Dermis blood vessel endothelial cell (primary cell): ENCODE data around the gene NRG2. TPM values are rescaled to one million over a fixed set of nuclear protein-coding genes. Genes with fewer than 3 reads are reported as not detected.

ENCODE experiments used
- DNase-seq: peaks from one replicate; pipeline ENCODE4 v3.0.0; 2010
- total RNA-seq: library from RNA; depleted of rRNA; stranded (reverse); fragments of >200 nt; gene quantifications from 2 replicates; pipeline ENCODE4 v1.2.3, GENCODE V29; 2014

NRG2 gene
- total RNA-seq, 1 donor from 2014 or later, result 0.51 TPM

DNA sequence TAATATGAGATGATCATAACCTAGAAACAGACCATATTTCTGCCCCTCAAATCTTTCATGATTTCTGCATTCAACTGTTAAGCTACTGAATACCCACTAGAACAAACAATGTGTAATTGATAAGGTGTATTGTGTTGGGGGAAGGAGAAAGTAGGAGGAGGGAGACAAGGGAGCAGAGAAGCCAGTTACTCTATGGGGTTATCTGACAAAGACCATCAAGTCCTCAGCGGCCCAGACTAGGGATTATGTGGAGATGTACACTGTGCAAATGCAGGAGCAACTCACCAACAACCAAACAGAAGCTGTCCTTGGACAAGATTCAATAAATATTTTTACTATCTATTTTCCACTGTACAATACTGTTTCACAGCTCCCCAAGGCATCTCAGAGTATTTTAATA, 2.7 kb downstream of the NRG2 start:
- no peak for DNase-seq

DNA sequence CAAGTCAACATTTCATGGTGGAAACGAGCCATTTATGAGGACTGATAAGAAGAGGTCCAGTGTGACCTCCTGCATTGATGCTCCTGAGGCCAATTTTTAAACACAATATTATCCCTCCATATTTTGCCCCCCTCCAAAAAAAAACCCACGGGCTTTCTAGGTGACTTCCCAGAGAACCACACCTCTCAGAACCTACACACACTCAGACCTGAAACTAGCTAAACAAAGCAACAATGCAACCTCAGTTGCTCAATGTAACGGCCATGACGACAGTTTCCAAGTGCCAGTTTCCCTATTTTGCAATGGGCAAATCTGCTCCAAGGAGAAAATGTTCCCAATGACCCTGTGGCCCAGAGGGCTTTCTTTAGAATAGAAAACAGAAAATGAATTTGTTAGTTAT, 3.5 kb downstream of the NRG2 start:
- DNase-seq, result no peak

DNA sequence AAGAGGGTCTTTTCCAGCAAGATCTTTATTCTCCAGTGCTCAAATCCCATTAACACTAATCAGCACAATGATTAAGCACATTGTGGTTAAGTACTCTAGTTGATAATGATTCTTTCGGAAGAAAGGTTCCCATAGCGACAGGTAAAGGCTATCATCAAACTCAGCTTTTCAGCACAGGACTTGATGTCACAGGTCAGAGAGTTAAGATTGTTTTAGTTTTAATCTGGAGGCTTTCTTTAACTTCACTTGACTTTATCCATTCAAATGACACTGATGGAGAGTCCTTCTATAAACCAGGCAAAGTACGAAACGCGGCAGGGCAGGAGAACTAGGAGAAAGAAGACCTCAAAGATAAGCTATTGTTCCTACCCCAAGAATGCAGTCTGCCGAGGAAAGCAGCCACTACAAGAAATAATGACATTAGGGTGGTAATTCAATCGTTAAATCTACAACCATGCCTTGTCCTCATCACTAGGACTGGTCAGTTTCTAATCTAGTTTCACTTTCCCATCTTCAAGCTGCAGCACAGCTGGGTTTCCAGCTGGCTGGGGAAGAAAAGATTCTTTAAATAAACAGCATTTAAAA, 4.6 kb downstream of the NRG2 start:
- peak; percentile 41 for DNase-seq

DNA sequence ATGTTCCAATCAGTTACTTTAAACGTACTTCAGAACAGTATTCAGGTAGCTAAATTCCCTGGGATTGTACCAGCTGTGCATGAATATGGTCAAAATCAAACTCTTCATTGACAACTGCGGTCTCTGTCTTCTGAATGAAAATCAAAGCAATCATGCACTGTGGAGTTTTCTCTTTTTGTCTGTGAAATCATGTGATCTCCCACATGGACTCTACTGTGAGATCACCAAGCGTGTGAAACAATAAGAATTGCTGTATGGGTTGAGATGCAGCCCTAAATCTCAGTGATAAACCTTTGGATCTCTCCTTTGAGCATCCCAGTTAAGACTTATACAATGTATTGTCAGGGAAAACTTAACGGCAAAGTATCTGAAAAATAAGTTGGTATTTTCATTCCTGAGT, 6.1 kb downstream of the NRG2 start:
- no peak for DNase-seq

DNA sequence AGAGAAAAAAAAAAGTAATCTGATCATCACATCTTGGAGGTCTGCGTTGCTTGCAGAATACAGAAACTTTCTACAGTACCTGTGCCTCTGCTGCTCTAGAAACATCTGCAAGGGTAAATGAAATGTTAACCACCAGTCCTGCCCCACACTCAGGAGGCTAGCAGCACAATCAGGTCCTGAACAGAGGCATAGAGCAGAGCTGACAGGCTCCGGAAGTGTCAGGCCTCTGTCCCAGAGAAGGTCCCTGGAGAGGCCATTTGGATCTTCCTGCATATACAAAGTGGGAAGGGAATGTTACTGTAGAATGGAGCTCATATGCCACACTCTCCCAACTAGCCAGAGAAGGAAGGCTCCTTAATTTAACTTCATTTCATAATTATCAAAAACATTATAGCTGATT, 7.2 kb downstream of the NRG2 start:
- DNase-seq, result no peak

DNA sequence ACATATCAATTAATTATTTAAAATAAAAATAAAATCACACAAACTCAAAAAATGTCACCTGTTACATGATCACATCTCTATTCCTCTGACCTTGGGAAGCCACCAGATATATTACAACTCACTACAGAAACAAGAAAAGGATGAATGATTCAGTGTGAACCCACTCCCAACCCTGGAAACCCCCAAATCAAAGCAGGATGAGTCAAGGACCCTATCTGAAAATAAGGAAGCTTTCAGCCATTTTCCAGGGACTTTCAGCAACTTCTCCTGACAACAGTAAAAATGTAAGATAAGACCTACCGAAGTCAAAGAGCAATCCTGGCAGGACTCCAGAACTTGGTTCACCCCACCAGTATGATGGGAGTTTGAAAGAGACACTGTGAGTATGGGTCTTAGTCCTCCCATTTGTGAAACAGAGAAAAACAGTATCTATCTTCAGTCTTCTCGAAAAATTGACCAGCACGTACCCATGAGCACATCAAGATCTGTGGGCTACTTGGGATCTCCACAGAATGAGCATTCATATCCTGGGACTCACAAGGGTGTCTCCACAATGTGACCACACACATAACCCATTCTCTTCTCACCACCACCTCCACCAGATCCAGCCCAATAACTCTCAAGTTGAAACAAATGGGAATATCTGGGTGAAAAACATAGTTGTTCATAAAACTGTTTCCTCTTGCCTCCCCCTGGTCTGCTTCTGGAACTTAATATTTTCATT, 9.9 kb downstream of the NRG2 start:
- DNase-seq, result no peak

DNA sequence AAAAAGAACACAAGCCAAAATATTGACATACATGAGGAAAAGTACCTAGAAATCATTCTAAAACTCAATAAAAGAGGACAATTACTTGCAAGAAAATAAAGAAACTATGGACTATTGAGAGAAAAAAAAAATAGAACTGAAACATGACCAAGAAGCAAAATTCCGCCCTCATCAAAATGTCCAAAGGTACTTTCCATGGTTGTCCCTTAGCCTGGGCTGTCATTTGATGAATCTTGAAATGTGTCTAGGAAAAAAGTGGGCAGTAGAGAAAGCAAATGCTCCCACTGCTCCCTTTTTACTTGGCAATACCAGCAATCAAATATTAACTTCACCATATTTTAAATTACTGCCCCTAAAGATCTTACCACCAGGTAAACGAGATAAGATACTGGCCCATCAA, 10.8 kb downstream of the NRG2 start:
- no peak for DNase-seq

DNA sequence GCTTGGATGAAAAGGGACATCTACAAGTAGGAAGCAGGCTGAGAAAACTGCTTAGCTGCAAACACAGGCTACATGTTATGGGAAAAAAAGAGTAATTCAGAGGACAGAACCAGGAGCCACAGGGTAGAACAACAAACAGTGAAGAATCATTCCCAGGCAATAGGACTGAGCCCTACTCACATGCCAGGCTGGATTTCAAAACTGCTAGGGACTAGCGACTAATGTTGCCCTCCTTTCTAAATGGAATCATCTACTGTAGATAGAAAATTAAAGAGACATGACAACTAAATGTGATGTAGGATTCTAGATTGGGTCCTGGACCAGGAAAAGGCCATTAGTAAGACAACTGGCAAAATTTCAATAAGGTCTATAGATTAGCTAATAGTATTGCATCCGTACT, 15.3 kb downstream of the NRG2 start:
- DNase-seq, result no peak

DNA sequence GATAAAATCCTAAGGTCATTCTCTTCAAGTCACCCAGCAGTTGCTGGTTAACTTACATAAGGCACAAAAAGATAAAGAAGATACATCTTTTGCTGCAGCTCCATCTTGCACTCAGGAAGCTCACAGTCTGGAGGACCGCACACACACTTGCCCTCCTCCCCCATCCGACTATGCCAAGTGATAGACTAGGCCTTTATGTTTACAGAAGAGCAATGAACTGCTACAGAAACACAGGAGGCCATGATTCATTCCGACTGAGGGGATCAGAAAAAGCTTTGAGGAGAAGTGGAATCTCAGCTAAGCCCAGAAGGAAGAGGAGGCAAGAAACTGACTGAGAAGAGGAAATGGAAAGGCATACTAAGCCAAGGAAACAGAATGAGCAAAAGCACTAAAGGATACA, 17.4 kb downstream of the NRG2 start:
- DNase-seq, result no peak

DNA sequence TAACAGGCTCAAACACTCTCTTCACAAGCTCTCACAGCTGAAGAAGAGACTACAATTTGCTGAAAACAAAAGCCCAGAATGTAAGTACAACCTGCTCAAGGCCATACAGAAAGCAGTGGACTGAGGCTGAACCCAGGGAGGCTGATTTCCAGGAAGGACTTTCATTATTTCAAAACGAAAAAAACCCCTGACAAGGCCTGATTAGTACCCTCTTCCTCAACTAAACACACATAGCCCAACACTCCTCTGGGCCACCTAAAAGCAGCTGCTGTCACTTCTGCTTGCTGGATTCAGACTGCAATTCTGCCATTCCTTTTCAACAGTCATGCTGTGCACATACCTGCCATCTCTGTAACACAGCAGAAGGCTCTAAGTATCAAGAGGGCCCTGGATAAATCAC, 18.2 kb downstream of the NRG2 start:
- no peak for DNase-seq

DNA sequence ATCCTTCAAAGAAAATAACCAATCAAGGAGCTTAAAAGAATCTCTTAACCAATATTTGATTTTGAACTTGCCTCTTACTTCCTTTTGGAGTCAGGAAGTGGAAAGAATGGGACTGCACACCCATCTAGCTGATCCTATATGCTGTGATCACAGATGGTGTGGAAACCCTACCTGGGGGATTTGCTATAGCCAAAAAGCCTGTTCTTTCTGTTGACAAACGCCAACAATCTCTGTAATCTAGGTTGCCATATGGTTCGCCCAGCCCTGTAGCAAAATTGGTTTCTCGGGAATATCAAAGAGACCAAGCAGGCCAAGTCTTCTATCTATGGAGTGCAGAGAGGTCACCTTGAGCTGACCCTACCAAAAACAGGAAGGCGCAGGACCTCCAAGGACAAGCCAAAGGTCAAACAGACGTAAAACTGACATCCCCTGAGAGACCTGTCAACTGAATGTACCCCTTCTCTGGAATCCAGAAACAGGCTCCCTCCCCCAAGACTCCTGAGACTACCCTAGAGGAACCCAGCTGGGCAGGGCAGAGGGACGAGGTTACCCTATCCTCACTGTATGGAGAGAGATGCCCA, 19.4 kb downstream of the NRG2 start:
- no peak for DNase-seq

DNA sequence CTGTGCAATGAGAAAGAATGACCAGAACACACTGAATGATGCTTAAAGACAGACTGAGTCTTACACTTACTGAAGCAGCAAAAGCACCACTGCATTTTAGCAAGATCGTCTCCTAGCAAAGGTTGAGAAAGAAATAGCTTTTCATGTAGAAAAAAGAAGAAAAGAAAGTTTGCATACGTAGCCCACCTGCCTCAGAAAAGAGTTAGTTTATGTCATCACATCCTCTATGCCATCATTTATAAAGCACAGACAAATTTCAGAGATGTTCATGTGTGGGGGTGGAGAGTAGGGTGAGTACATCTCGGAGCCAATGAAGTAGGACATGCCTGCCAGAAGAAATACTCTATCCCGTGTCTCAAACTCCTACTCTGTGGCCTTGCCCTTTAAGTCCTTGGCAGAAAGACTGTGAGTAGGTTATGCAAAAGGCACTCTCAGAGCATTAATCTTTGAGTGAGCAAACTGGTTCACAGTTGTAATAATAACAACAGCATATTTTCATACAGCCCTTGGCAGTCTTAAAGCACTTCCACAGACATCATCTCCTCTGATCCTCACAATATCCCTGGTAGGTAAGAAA, 22.4 kb downstream of the NRG2 start:
- no peak for DNase-seq

DNA sequence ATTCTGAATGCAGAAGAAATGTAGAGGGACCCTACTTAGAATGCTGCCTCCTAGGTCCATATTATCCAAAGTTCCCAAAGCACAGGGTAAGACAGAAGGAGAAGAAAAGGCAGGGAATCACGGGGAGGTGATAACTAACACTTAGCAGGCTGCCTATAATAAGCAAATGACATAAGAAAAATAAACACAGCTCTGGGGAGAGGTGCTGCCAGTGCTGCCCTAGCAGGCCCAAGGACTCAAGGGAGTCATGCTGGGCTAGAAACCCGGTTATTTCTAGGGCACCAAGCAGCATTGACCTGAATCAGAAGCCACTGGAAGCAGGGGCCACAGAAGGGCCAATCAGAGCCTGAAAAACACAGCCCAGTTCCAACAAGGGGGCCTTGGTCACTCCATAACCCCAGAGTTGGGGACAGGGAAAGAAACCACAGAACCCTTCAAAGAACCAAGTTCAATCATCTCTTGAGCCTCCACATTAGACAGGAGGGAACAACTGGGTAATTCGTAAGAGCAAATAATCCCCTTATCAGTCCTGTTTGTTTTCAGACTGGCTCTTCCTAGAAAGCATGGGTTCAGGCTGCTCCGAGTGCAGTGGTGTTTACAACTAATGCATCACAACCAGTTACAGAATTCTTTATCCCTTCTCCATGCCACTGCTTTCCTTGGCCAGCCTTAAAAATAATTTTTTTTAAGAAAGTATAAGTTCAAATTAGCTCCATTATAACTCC, 24.0 kb downstream of the NRG2 start:
- DNase-seq, result no peak

DNA sequence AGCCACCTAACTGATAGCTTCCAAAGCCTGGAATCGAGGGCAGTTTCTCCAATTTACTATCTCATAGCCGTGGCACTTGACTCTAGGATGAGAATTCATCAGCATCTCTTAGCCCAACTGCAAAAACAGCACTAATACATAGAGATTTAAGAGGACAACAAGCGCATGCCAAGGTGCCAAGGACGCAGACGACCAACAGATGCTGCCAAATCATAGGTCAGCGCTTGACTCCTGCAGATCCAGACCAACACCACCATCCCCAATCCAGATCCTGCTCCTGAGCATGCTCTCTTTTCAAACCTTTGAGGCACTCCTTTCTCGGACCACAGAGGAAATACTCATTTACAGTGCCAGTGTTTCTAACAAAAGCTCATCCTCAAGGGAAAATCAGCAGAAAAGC, 24.6 kb downstream of the NRG2 start:
- DNase-seq, result no peak

DNA sequence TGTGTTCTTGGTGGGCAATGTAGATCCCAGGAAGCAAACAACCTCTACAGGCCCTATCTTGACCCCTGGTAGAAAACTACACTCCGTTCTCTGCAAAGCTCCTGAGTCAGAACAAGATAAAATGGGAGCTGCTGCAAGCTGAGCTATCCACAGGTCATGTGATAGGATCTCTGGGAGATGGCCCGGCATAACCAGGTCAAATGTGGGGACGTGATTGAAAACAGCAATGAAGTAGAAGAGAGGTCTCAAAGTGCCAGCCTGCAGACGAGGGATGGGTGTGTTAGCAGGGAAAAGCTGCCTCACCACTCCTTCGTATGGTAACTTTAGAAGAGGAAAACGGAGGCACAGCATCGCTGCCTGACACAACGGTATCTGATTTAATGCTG, 25.0 kb downstream of the NRG2 start:
- DNase-seq, result no peak

DNA sequence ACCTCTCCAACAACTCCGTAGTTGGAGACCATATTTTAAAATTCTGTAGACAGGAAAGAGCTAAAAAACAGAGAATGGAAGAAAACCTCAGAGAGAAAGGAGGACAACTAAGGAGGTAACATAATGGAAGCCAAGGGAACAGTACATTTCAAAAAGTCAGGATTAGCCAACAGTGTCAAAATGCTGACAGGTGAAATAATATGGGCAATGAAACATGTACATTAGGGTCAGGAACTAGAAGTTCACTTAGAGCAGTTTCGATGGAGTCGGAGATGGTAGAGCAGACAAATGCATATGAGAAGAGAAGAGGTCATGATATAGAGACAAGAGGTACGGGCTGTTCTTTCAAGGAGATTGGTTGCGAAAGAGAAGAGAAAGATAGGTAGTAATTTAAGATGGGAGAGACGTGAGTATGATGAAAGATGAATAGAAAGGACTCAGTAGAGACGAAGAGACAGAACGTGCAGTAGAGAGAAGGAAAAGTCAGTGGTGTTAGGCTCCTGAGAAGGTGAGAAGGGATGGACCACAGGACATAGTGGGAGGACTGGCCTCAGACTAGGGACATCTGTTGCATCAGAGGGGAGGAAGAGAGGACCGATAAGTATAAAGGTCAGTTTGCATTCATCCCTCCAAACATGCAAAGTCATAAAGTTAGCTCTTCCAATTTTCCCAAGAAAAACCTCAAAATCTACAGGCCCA, 25.6 kb downstream of the NRG2 start:
- DNase-seq, result no peak

DNA sequence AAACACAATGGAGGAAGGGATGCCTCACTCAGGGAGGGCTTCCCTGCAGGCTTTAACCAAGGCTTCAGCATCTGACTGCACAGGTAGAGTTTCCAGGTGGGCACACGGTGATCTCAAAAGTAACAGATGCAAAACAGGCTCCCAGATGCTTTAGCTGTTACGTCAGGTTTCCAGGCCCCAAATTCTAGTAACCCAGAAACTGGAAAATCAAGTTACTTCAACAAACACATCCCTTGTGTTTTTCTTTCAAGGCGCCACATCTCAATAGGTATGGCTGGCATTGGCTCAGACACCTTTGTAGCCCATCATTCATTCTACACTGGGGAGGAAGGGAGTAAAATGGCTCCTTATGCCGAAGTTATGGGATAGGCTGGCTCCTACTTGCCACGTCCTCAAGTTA, 27.4 kb downstream of the NRG2 start:
- DNase-seq, result no peak

DNA sequence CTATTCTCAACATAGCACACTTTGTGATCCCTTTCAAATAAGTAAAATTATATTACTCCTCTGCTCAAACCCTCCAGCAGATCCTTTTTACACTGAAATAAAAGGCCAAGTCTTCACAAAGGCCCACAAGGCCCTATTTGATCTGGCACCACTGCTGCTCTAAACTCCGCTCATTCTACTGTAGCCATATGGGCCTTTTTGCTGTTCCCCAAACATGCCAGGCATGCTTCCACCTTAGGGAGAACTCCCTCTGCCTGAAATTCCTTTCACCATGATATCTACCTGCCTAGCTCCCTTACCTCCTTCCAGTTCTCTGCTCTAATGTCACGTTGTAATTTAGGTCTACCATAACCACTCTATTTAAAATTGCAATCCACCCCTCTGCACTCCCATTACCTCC, 28.3 kb downstream of the NRG2 start:
- DNase-seq, result no peak

DNA sequence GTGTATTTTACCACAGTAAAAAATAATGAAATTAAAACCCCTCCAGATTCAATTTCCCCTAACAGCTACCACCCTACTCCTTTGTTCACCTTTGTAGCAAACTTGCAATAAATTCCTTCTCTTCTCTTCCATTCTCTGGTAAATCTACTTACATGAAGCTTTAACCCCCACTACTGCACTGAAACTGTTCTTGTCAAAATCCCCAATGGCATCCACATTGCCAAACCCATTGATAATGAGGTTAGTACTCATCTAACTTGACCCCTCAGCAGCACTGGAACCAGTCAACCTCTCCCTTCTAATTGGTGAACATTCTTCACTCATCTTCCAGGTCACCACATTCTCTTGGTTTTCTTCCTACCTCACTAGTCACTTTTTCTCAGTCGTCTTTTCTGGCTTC, 29.6 kb downstream of the NRG2 start:
- no peak for DNase-seq

DNA sequence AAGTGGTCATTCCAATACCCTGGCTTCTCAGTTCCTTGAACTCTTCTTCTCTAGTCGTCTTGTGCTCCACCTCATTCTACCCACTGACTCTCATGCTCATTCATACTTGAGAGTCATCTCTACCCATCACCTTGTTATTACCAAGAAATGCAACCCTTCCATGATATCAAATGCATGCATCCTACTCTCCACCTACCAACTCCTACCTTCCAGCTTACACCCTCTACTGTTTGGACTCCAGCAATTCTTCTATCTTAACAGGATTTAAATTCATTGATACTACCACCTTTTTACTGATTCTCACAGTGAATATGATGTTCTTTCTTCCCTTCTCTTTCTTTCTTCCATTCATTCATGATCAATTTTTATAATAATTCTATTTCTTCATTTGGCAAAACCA, 30.7 kb downstream of the NRG2 start:
- DNase-seq, result no peak

DNA sequence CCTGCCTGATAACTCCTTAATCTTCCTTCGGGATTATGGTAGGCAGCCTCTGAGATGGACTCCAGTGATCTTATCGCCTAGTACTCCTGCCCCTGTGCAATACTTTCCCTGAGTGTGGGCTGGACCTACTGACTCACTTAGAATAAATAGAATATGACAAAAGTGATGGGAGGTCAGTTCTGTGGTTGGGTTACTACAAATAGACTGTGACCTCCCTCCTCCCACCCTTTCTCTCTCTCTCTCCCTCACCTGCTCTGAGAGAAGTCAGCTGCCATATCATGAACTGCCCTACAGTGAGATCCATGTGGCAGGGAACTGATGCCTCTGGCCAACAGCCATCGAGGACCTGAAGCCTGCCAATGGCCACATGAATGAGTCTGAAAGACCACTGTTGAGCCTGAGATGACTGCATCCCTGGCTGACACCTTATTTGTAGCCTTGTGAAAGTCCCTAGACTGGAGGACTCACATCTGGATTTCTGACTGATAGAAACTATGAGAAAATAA, 31.7 kb downstream of the NRG2 start:
- no peak for DNase-seq

DNA sequence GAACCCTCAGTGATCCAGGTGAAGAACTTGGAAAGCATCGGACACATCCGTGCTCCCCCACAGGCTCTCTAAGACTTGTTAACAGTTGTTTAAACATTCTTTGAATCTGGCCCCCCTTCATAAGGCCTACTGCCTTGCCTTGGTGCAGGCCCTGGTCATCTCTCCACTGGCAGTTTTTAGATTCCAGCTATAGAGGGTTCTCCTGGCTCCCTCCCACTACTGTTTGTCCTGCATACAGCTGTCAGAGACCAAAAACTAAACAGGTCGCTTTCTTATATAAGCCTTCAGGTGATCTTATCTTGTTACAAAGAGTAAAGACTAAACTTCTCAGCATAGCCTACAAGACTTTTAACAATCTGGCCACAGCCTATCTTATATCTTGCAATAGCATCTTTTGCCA, 32.3 kb downstream of the NRG2 start:
- no peak for DNase-seq

DNA sequence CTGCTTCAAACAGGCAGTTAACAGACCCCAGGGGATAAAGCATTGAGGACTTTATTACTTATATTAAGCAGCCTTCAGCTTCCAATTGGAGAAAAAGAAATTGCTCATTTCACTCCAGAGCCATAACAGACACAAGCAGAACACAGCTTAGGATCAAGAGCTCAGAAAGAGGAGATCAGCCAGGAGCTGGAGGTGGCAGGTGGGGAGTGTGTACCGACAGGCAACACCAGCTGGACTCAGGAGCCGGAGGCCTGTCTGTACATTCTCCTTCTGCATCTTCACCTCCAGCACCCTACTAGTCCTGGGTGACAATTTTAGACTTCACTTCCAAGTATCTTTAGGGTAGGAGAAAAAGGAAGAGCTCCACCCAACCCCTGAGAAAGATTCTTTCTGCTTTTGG, 35.8 kb downstream of the NRG2 start:
- DNase-seq, result no peak
